ENCODE measurements around the gene DSG2. TPM values are rescaled to one million over a fixed set of nuclear protein-coding genes. Genes with fewer than 3 reads are reported as not detected.

DSG2 gene
- total RNA-seq, 4 donors from 2014 or later, result 13.9 to 35.4 (median 24.1) TPM

GRCh38 chr18:31563778-31564177 lies 65.8 kb downstream of the DSG2 start:
- H3K27me3 ChIP-seq, result no peaks in the 10 kb centered on the region
- no peaks in the 10 kb centered on the region for H3K4me1 ChIP-seq
- H3K4me3 ChIP-seq, result no peak overlapping the region
- H3K27ac ChIP-seq, result no peak overlapping the region
- no peak for TF ChIP-seq POLR2A (IDR thresholded peaks at IDR 0.05)
- TF ChIP-seq, protein P1, sequence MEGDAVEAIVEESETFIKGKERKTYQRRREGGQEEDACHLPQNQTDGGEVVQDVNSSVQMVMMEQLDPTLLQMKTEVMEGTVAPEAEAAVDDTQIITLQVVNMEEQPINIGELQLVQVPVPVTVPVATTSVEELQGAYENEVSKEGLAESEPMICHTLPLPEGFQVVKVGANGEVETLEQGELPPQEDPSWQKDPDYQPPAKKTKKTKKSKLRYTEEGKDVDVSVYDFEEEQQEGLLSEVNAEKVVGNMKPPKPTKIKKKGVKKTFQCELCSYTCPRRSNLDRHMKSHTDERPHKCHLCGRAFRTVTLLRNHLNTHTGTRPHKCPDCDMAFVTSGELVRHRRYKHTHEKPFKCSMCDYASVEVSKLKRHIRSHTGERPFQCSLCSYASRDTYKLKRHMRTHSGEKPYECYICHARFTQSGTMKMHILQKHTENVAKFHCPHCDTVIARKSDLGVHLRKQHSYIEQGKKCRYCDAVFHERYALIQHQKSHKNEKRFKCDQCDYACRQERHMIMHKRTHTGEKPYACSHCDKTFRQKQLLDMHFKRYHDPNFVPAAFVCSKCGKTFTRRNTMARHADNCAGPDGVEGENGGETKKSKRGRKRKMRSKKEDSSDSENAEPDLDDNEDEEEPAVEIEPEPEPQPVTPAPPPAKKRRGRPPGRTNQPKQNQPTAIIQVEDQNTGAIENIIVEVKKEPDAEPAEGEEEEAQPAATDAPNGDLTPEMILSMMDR (IDR thresholded peaks at IDR 0.05), result peak in 1 of 2 donors; percentile 8
- DNase-seq (ENCODE audit: low spot score in 2 of 2), result no peak
- 0% methylated on average over 1 of the region's 1 CpG for WGBS
- no peaks in the 10 kb centered on the region for H3K9me3 ChIP-seq
- no peaks in the 10 kb centered on the region for H3K36me3 ChIP-seq

GRCh38 chr18:31565345-31565744 lies 67.4 kb downstream of the DSG2 start:
- no peaks in the 10 kb centered on the region for H3K27me3 ChIP-seq
- no peaks in the 10 kb centered on the region for H3K36me3 ChIP-seq
- no peak overlapping the region for H3K4me3 ChIP-seq
- DNase-seq (ENCODE audit: low spot score in 2 of 2), result no peak
- H3K4me1 ChIP-seq, result no peaks in the 10 kb centered on the region
- TF ChIP-seq EP300 (IDR thresholded peaks at IDR 0.05) (no peak), POLR2AphosphoS5 (IDR thresholded peaks at IDR 0.05) (no peak), POLR2A (IDR thresholded peaks at IDR 0.05) (no peak)
- TF ChIP-seq, protein P1 (IDR thresholded peaks at IDR 0.05), result no peak
- 90% methylated on average over 2 of the region's 2 CpGs for WGBS
- H3K27ac ChIP-seq, result no peak overlapping the region
- no peaks in the 10 kb centered on the region for H3K9me3 ChIP-seq

GRCh38 chr18:31565782-31566512 lies 68.0 kb downstream of the DSG2 start:
- no peak for TF ChIP-seq EP300 (IDR thresholded peaks at IDR 0.05)
- TF ChIP-seq, protein P1 (IDR thresholded peaks at IDR 0.05), result no peak
- no peak for TF ChIP-seq POLR2A (IDR thresholded peaks at IDR 0.05)
- TF ChIP-seq POLR2AphosphoS5 (IDR thresholded peaks at IDR 0.05), result no peak
- 69% methylated on average over 10 of the region's 10 CpGs for WGBS
- no peak overlapping the region for H3K4me3 ChIP-seq
- no peak for DNase-seq (ENCODE audit: low spot score in 2 of 2)
- H3K4me1 ChIP-seq, result no peaks in the 10 kb centered on the region
- no peaks in the 10 kb centered on the region for H3K9me3 ChIP-seq
- no peaks in the 10 kb centered on the region for H3K36me3 ChIP-seq
- no peak overlapping the region for H3K27ac ChIP-seq
- H3K27me3 ChIP-seq, result no peaks in the 10 kb centered on the region

GRCh38 chr18:31566576-31567306 lies 68.8 kb downstream of the DSG2 start:
- H3K9me3 ChIP-seq, result no peaks in the 10 kb centered on the region
- no peaks in the 10 kb centered on the region for H3K4me1 ChIP-seq
- 64% methylated on average over 4 of the region's 4 CpGs for WGBS
- TF ChIP-seq POLR2AphosphoS5 (IDR thresholded peaks at IDR 0.05), result no peak
- TF ChIP-seq EP300 (IDR thresholded peaks at IDR 0.05), result no peak
- no peak for TF ChIP-seq POLR2A (IDR thresholded peaks at IDR 0.05)
- TF ChIP-seq, protein P1 (IDR thresholded peaks at IDR 0.05), result no peak
- no peak overlapping the region for H3K4me3 ChIP-seq
- H3K27ac ChIP-seq, result no peak overlapping the region
- no peak for DNase-seq (ENCODE audit: low spot score in 2 of 2)
- H3K27me3 ChIP-seq, result no peaks in the 10 kb centered on the region
- no peaks in the 10 kb centered on the region for H3K36me3 ChIP-seq

DNA sequence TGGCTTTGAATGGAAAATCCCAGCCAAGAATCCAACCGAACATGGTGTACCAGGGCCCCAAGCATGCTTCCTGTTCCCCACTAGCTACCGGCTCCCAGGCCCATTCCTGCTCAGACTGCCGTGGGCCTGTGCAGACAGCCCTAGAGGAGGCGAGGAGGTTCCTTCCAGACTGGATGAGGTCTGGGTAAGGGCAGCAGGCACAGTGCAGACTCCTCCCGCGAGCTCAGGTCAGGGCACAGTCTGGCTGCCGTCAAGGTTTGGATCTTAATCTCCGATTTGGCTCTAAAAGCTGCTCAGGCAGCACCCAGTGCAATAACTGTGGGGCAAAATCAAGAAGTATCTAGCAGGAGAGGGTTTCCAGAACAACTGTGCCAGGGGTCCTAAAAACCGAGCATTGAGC lies 74.4 kb downstream of the DSG2 start:
- no peaks in the 10 kb centered on the region for H3K27me3 ChIP-seq
- 59% methylated on average over 9 of the region's 9 CpGs for WGBS
- DNase-seq (ENCODE audit: low spot score in 2 of 2), result no peak
- peaks cover 10% of the 10 kb centered on the region for H3K4me1 ChIP-seq
- no peak overlapping the region for H3K27ac ChIP-seq
- H3K9me3 ChIP-seq, result no peaks in the 10 kb centered on the region
- TF ChIP-seq, protein P1 (IDR thresholded peaks at IDR 0.05), result no peak
- TF ChIP-seq EP300 (IDR thresholded peaks at IDR 0.05) (no peak), POLR2A (IDR thresholded peaks at IDR 0.05) (no peak), POLR2AphosphoS5 (IDR thresholded peaks at IDR 0.05) (no peak)
- H3K36me3 ChIP-seq, result no peaks in the 10 kb centered on the region
- H3K4me3 ChIP-seq, result no peak overlapping the region

Measured in suprapubic skin (tissue), 4 donors.